Activated T-helper 1 cell treated with anti-CD3 and anti-CD28 coated beads, Interleukin-12 subunit alpha, Interleukin-12 subunit beta, Interleukin-2, Interleukin-4 antibody, amounts not matched to agents 30 ng/mL and 10 ng/mL and 1 ng/mL, durations not matched to agents 14 hours and 24 hours and 36 hours (primary cell): ENCODE results near the gene FCRLA. TPM values are rescaled to one million over a fixed set of nuclear protein-coding genes. Genes with fewer than 3 reads are reported as not detected.

Experiments used
- DNase-seq: peaks from one replicate; pipeline ENCODE4 v3.0.0; 2021; ENCODE audit warnings: low spot score
- H3K27ac Mint-ChIP-seq: one replicate; pipeline ENCODE4 v1.8.0; 2021; ENCODE audit warnings: mild to moderate bottlenecking, mixed read lengths
- H3K27me3 Mint-ChIP-seq: one replicate; pipeline ENCODE4 v1.8.0; 2022; ENCODE audit warnings: mild to moderate bottlenecking, moderate library complexity, mixed read lengths; ENCODE audit not compliant: insufficient read depth
- H3K36me3 Mint-ChIP-seq: one replicate; pipeline ENCODE4 v1.8.0; 2021; ENCODE audit warnings: low read depth, mixed read lengths
- H3K4me1 Mint-ChIP-seq: one replicate; pipeline ENCODE4 v1.8.0; 2021; ENCODE audit warnings: low read depth, mixed read lengths
- H3K4me3 Mint-ChIP-seq: one replicate; pipeline ENCODE4 v1.8.0; 2021; ENCODE audit warnings: mild to moderate bottlenecking, moderate library complexity, mixed read lengths
- H3K9me3 Mint-ChIP-seq: one replicate; pipeline ENCODE4 v1.8.0; 2021; ENCODE audit warnings: mixed read lengths
- intact Hi-C: fragments of 100-400 bp; cut with micrococcal nuclease; formaldehyde crosslinking; loops from one replicate; pipeline ENCODE4 v1.15.1; 2024
- total RNA-seq: library from RNA; stranded (reverse); gene quantifications from 2 replicates; pipeline ENCODE4 v1.2.3, GENCODE V29; 2022

Gene FCRLA
- total RNA-seq, 1 donor from 2014 or later = not detected

GRCh38 chr1:161743231-161743630, 36.2 kb downstream of the FCRLA start:
- H3K4me3 Mint-ChIP-seq = no peak overlapping the region
- H3K27ac Mint-ChIP-seq = no peak overlapping the region
- H3K27me3 Mint-ChIP-seq = peaks cover 28% of the 10 kb centered on the region
- intact Hi-C loops = loop anchor here (5.0 kb wide), 1 partner anchor 346 kb away; no protein-coding TSS in a partner anchor
- peaks cover 54% of the 10 kb centered on the region for H3K4me1 Mint-ChIP-seq
- no peaks in the 10 kb centered on the region for H3K9me3 Mint-ChIP-seq
- no peaks in the 10 kb centered on the region for H3K36me3 Mint-ChIP-seq
- DNase-seq = no peak

GRCh38 chr1:161747801-161748200, 40.8 kb downstream of the FCRLA start:
- H3K27me3 Mint-ChIP-seq = peaks cover 27% of the 10 kb centered on the region

GRCh38 chr1:161749509-161750407, 42.7 kb downstream of the FCRLA start, which contains the start of gene DUSP12:
Gene DUSP12 (plus strand): TSS chr1:161749786. CDS start chr1:161749802, 16 bp downstream.
- peaks cover 23% of the 10 kb centered on the region for H3K36me3 Mint-ChIP-seq
- peak within 1 kb of the TSS; percentile 99 for H3K27ac Mint-ChIP-seq
- peak; percentile 82 for DNase-seq
- peaks cover 32% of the 10 kb centered on the region for H3K4me1 Mint-ChIP-seq
- H3K27me3 Mint-ChIP-seq = peaks cover 27% of the 10 kb centered on the region
- intact Hi-C loops = loop anchor here (1.0 kb wide), 2 partner anchors 17 to 137 kb away; partner anchors contain the start of gene ATF6
- H3K4me3 Mint-ChIP-seq = peak within 1 kb of the TSS; percentile 98
- H3K9me3 Mint-ChIP-seq = peaks cover 9% of the 10 kb centered on the region

More at GRCh38 chr1:161747801-161748200, 40.8 kb downstream of the FCRLA start:
- no peak for DNase-seq
- H3K4me1 Mint-ChIP-seq = peaks cover 40% of the 10 kb centered on the region
- H3K4me3 Mint-ChIP-seq = no peak overlapping the region
- H3K36me3 Mint-ChIP-seq = peaks cover 8% of the 10 kb centered on the region
- intact Hi-C loops = no loop called here
- H3K27ac Mint-ChIP-seq = no peak overlapping the region
- no peaks in the 10 kb centered on the region for H3K9me3 Mint-ChIP-seq

GRCh38 chr1:161763522-161764098, 56.6 kb downstream of the FCRLA start:
- Mint-ChIP-seq H3K4me1 (peaks cover 29% of the 10 kb centered on the region), H3K27ac (peak overlapping the region; percentile 5), H3K36me3 (peaks cover 5% of the 10 kb centered on the region), H3K4me3 (peak overlapping the region; percentile 32), H3K9me3 (no peaks in the 10 kb centered on the region), H3K27me3 (no peaks in the 10 kb centered on the region)
- intact Hi-C loops = no loop called here
- DNase-seq = peak; percentile 21

Other genes with a start within 250 kb of the FCRLA start
- gene FCGR2A, start 201.8 kb upstream of the FCRLA start, total RNA-seq = not detected in 2 replicates
- gene HSPA6, start 182.7 kb upstream of the FCRLA start, total RNA-seq = 0.59 and 0.99 TPM in 2 replicates
- gene FCGR3A, start 157.4 kb upstream of the FCRLA start, total RNA-seq = not detected in 2 replicates
- gene FCGR3B, start 76.1 kb upstream of the FCRLA start, total RNA-seq = not detected in 2 replicates
- gene FCGR2B, start 44.1 kb upstream of the FCRLA start, total RNA-seq = not detected in 2 replicates
- not detected in 2 replicates for gene FCRLB, start 14.3 kb downstream of the FCRLA start, total RNA-seq
- 34.1 and 36.0 TPM in 2 replicates for gene DUSP12, start 42.6 kb downstream of the FCRLA start, total RNA-seq
- 23.9 and 25.5 TPM in 2 replicates for gene ATF6, start 59.1 kb downstream of the FCRLA start, total RNA-seq